IMR-90 (cell line): ENCODE data around the gene CTXN3.

ENCODE experiments used
- BHLHE40 ChIP-seq: fragments of 150-350 bp; IDR thresholded peaks from 2 replicates; pipeline ENCODE4 v1.6.1; 2016; ENCODE audit warnings: mild to moderate bottlenecking, low read depth, low read length
- MXI1 ChIP-seq: IDR thresholded peaks from 2 replicates; pipeline ENCODE4 v1.6.1; 2012; ENCODE audit warnings: low read depth, mild to moderate bottlenecking, low read length, moderate library complexity, borderline replicate concordance
- NFE2L2 ChIP-seq: fragments of 150-350 bp; IDR thresholded peaks from 2 replicates; pipeline ENCODE4 v1.6.1; 2016; ENCODE audit warnings: low read depth, mild to moderate bottlenecking, low read length
- POLR2A ChIP-seq: IDR thresholded peaks from 2 replicates; pipeline ENCODE4 v1.6.1; 2012; ENCODE audit warnings: mild to moderate bottlenecking, low read depth, low read length
- RAD21 ChIP-seq: IDR thresholded peaks from 2 replicates; pipeline ENCODE4 v1.6.1; 2012; ENCODE audit warnings: low read length, improper control_type of control experiment
- RCOR1 ChIP-seq: IDR thresholded peaks from 2 replicates; pipeline ENCODE4 v1.6.1; 2012; ENCODE audit warnings: mild to moderate bottlenecking, low read length, improper control_type of control experiment; ENCODE audit not compliant: insufficient replicate concordance
- TF ChIP-seq, protein P1 (sequence below): conservative IDR thresholded peaks from 2 replicates; pipeline ENCODE4 v1.5.1; 2012; ENCODE audit warnings: mild to moderate bottlenecking, low read depth, low read length, improper control_type of control experiment
- TF ChIP-seq, protein P2 (sequence below): fragments of 150-350 bp; IDR thresholded peaks from 2 replicates; pipeline ENCODE4 v1.6.1; 2017; ENCODE audit warnings: mild to moderate bottlenecking, antibody characterized with exemption, low read length, low read depth

DNA sequence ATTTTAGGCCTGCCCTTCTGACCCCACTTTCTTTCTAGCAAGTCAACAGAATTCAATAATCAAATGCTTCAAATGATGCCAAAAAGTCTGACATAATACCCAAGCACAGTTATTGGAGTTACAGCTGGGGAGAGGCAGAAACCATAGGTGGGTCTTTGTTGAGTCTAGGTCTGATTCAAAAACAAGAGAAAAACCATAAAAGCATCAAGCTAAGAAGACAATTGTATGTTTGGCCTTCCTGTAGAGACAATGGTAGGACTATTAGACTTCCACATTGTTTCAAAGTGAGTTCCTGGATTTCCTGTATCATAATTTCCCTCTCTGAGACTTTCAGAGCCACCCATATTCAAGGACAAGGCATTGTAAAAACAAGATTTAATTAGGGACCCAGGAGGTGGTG lies 37.5 kb downstream of the CTXN3 start:
- TF ChIP-seq, protein P1, sequence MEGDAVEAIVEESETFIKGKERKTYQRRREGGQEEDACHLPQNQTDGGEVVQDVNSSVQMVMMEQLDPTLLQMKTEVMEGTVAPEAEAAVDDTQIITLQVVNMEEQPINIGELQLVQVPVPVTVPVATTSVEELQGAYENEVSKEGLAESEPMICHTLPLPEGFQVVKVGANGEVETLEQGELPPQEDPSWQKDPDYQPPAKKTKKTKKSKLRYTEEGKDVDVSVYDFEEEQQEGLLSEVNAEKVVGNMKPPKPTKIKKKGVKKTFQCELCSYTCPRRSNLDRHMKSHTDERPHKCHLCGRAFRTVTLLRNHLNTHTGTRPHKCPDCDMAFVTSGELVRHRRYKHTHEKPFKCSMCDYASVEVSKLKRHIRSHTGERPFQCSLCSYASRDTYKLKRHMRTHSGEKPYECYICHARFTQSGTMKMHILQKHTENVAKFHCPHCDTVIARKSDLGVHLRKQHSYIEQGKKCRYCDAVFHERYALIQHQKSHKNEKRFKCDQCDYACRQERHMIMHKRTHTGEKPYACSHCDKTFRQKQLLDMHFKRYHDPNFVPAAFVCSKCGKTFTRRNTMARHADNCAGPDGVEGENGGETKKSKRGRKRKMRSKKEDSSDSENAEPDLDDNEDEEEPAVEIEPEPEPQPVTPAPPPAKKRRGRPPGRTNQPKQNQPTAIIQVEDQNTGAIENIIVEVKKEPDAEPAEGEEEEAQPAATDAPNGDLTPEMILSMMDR: no peak
- TF ChIP-seq POLR2A (no peak), NFE2L2 (no peak), RAD21 (no peak), RCOR1 (no peak), BHLHE40 (no peak), MXI1 (no peak)
- TF ChIP-seq, protein P2, sequence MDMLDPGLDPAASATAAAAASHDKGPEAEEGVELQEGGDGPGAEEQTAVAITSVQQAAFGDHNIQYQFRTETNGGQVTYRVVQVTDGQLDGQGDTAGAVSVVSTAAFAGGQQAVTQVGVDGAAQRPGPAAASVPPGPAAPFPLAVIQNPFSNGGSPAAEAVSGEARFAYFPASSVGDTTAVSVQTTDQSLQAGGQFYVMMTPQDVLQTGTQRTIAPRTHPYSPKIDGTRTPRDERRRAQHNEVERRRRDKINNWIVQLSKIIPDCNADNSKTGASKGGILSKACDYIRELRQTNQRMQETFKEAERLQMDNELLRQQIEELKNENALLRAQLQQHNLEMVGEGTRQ: no peak
